HEK293 (cell line): Measurements from ENCODE around the gene CFAP299.

ENCODE experiments used
- CTCF ChIA-PET: fragments of 350-600 bp; formaldehyde crosslinking; extraction: SDS; loops from one replicate; lab custom pipeline; 2021; ENCODE audit warnings: antibody characterized with exemption; lab: Yijun Ruan, JAX
- POLR2A ChIA-PET: fragments of 300-600 bp; formaldehyde crosslinking; extraction: SDS; loops from one replicate; lab custom pipeline; 2020; ENCODE audit warnings: antibody characterized with exemption, inconsistent platforms; lab: Yijun Ruan, JAX
- H3K27ac ChIP-seq: fragments of 200-500 bp; sonication (Bioruptor generic); 2 replicates; pipeline ENCODE4 v1.5.1; 2014; ENCODE audit warnings: low read depth, low read length, control low read depth, inconsistent platforms; ENCODE audit errors: extremely low read depth
- H3K36me3 ChIP-seq, 2 experiments: fragments of 200-500 bp in 1 of 2; sonication (Bioruptor generic) in 1 of 2; 1 replicate in 1 of 2; 2 replicates in 1 of 2; pipeline ENCODE4 v1.5.1; 2014 to 2017; ENCODE audit warnings: inconsistent platforms in 2 of 2, low read length in 2 of 2; ENCODE audit not compliant: control insufficient read depth in 2 of 2, insufficient read depth in 1 of 2
- H3K4me1 ChIP-seq: fragments of 200-500 bp; sonication (Bioruptor generic); 2 replicates; pipeline ENCODE4 v1.5.1; 2014; ENCODE audit warnings: mild to moderate bottlenecking, low read length, inconsistent platforms; ENCODE audit not compliant: control insufficient read depth, insufficient read depth
- H3K4me3 ChIP-seq: 2 replicates; pipeline ENCODE4 v1.5.1; 2011; ENCODE audit warnings: low read depth, mild to moderate bottlenecking, control low read depth, low read length, moderate library complexity
- H3K9me3 ChIP-seq: fragments of 200-500 bp; sonication (Bioruptor generic); 2 replicates; pipeline ENCODE4 v1.5.1; 2014; ENCODE audit warnings: low read depth, low read length, inconsistent platforms; ENCODE audit not compliant: control insufficient read depth, insufficient read depth
- INSM2 ChIP-seq: fragments of 450-650 bp; formaldehyde crosslinking; IDR thresholded peaks from 2 replicates; pipeline ENCODE4 v1.5.1; 2016; ENCODE audit warnings: missing biosample characterization, missing genetic modification characterization
- KLF7 ChIP-seq: fragments of 450-650 bp; formaldehyde crosslinking; IDR thresholded peaks from 2 replicates; pipeline ENCODE4 v1.5.1; 2016; ENCODE audit warnings: missing biosample characterization, missing genetic modification characterization, borderline replicate concordance
- PBX3 ChIP-seq: sonication (generic); formaldehyde crosslinking; IDR thresholded peaks from 2 replicates; pipeline ENCODE4 v1.8.1; 2022; ENCODE audit warnings: mild to moderate bottlenecking, moderate library complexity, missing genetic modification reagents
- PRDM6 ChIP-seq: fragments of 450-650 bp; formaldehyde crosslinking; IDR thresholded peaks from 2 replicates; pipeline ENCODE4 v1.5.1; 2017; ENCODE audit warnings: missing biosample characterization, missing genetic modification characterization
- YY2 ChIP-seq: fragments of 450-650 bp; formaldehyde crosslinking; IDR thresholded peaks from 2 replicates; pipeline ENCODE4 v1.5.1; 2016; ENCODE audit warnings: missing biosample characterization, missing genetic modification characterization
- ZNF18 ChIP-seq: fragments of 450-650 bp; formaldehyde crosslinking; IDR thresholded peaks from 2 replicates; pipeline ENCODE4 v1.5.1; 2016; ENCODE audit warnings: missing biosample characterization, missing genetic modification characterization
- ZNF248 ChIP-seq: fragments of 450-650 bp; formaldehyde crosslinking; IDR thresholded peaks from 2 replicates; pipeline ENCODE4 v1.5.1; 2017; ENCODE audit warnings: missing biosample characterization, missing genetic modification characterization
- ZNF37A ChIP-seq: fragments of 450-650 bp; IDR thresholded peaks from 2 replicates; pipeline ENCODE4 v1.5.1; 2018; ENCODE audit warnings: missing biosample characterization, missing genetic modification characterization
- ZNF530 ChIP-seq: fragments of 450-650 bp; formaldehyde crosslinking; IDR thresholded peaks from 2 replicates; pipeline ENCODE4 v1.5.1; 2016; ENCODE audit warnings: low read depth, missing biosample characterization, missing genetic modification characterization
- ZNF548 ChIP-seq: fragments of 450-650 bp; formaldehyde crosslinking; IDR thresholded peaks from 2 replicates; pipeline ENCODE4 v1.5.1; 2016; ENCODE audit warnings: missing biosample characterization, missing genetic modification characterization
- ZNF585B ChIP-seq: fragments of 450-650 bp; formaldehyde crosslinking; IDR thresholded peaks from 2 replicates; pipeline ENCODE4 v1.5.1; 2016; ENCODE audit warnings: missing biosample characterization, missing genetic modification characterization
- ZNF596 ChIP-seq: fragments of 450-650 bp; IDR thresholded peaks from 2 replicates; pipeline ENCODE4 v1.5.0; 2018; ENCODE audit warnings: missing biosample characterization, mild to moderate bottlenecking, missing genetic modification characterization, moderate library complexity
- ZNF623 ChIP-seq: fragments of 450-650 bp; formaldehyde crosslinking; IDR thresholded peaks from 2 replicates; pipeline ENCODE4 v1.5.1; 2016; ENCODE audit warnings: missing biosample characterization, missing genetic modification characterization
- ZNF792 ChIP-seq: fragments of 450-650 bp; formaldehyde crosslinking; IDR thresholded peaks from 2 replicates; pipeline ENCODE4 v1.5.1; 2016; ENCODE audit warnings: missing biosample characterization, missing genetic modification characterization
- TF ChIP-seq, protein P1 (sequence below): fragments of 450-650 bp; formaldehyde crosslinking; IDR thresholded peaks from 2 replicates; pipeline ENCODE4 v1.5.1; 2016; ENCODE audit warnings: missing biosample characterization, missing genetic modification characterization, low read depth

CFAP299 gene

GRCh38 chr4:80374180-80374579 is 38.6 kb downstream of the CFAP299 start:
- no peak for TF ChIP-seq ZNF37A (tag by site-specific recombination)
- TF ChIP-seq ZNF18 (tag by site-specific recombination): no peak
- TF ChIP-seq PBX3 (CRISPR knock-in tag): no peak
- no peak for TF ChIP-seq PRDM6 (tag by site-specific recombination)
- TF ChIP-seq ZNF792 (tag by site-specific recombination): no peak
- no peak for TF ChIP-seq ZNF585B
- TF ChIP-seq ZNF548 (tag by site-specific recombination): no peak
- TF ChIP-seq ZNF596 (tag by site-specific recombination): no peak
- TF ChIP-seq ZNF530: no peak
- no peak overlapping the region for H3K27ac ChIP-seq
- H3K36me3 ChIP-seq: no peaks in the 10 kb centered on the region
- ChIA-PET CTCF (no interaction called here), POLR2A (no interaction called here)
- H3K4me3 ChIP-seq: no peak overlapping the region
- no peaks in the 10 kb centered on the region for H3K4me1 ChIP-seq
- no peaks in the 10 kb centered on the region for H3K9me3 ChIP-seq

DNA sequence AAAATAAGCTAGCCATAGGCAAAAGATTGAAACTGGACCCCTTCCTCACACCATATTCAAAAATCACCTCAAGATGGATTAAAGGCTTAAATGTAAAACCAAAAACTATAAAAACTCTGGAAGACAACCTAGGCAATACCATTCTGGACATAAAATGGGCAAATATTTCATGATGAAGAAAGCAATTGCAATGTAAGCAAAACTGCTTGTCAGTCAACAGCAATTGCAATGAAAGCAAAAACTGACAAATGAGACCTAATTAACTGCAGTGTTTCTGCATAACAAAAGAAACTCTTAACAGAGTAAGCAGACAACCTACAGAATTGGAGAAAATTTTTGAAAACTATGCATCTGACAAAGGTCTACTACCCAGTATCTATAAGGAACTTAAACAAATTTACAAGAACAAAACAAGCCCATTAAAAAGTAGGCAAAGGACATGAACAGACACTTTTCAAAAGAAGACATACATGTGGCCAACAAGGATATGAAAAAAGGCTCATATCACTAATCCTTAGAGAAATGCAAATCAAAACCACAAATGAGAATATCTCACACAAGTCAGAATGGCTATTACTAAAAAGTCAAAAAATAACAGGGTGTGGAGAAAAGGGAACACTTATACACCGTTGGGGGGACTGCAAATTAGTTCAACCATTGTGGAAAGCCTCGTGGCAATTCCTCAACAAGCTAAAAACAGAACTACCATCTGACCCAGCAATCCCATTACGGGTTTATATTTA is 46.7 kb downstream of the CFAP299 start:
- ChIA-PET CTCF (no interaction called here), POLR2A (no interaction called here)
- Histone ChIP-seq H3K27ac (no peak overlapping the region), H3K4me1 (no peaks in the 10 kb centered on the region), H3K36me3 (no peaks in the 10 kb centered on the region), H3K9me3 (no peaks in the 10 kb centered on the region), H3K4me3 (no peak overlapping the region)
- no peak for TF ChIP-seq INSM2
- no peak for TF ChIP-seq KLF7
- no peak for TF ChIP-seq YY2
- no peak for TF ChIP-seq ZNF248 (tag by site-specific recombination)
- no peak for TF ChIP-seq ZNF623 (tag by site-specific recombination)
- TF ChIP-seq, protein P1, sequence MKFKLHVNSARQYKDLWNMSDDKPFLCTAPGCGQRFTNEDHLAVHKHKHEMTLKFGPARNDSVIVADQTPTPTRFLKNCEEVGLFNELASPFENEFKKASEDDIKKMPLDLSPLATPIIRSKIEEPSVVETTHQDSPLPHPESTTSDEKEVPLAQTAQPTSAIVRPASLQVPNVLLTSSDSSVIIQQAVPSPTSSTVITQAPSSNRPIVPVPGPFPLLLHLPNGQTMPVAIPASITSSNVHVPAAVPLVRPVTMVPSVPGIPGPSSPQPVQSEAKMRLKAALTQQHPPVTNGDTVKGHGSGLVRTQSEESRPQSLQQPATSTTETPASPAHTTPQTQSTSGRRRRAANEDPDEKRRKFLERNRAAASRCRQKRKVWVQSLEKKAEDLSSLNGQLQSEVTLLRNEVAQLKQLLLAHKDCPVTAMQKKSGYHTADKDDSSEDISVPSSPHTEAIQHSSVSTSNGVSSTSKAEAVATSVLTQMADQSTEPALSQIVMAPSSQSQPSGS (tag by site-specific recombination): no peak
